PFSK-1 (cell line): ENCODE measurements around the gene MBNL1.

Experiments used
- FOXP2 ChIP-seq: optimal IDR thresholded peaks from 2 replicates; pipeline ENCODE3; 2011; ENCODE audit warnings: borderline replicate concordance, control low read depth, inconsistent platforms; ENCODE audit not compliant: insufficient read depth; ENCODE audit errors: extremely low read length, extremely low read depth
- POLR2AphosphoS5 ChIP-seq: IDR thresholded peaks from 2 replicates; pipeline ENCODE4 v1.6.1; 2012; ENCODE audit warnings: low read depth, mild to moderate bottlenecking, control low read depth, low read length, moderate library complexity
- SIN3A ChIP-seq: IDR thresholded peaks from 2 replicates; pipeline ENCODE4 v1.6.1; 2012; ENCODE audit warnings: mild to moderate bottlenecking, low read length, moderate library complexity, borderline replicate concordance; ENCODE audit not compliant: insufficient read depth
- TAF1 ChIP-seq: IDR thresholded peaks from 2 replicates; pipeline ENCODE4 v1.6.1; 2012; ENCODE audit warnings: low read length, control low read depth, borderline replicate concordance; ENCODE audit not compliant: insufficient read depth
- TF ChIP-seq, protein P1 (sequence below), 2 experiments: IDR thresholded peaks; 2 replicates each; pipeline versions ENCODE4 v1.6.1 to v1.8.0; 2011 to 2012; ENCODE audit warnings: low read depth in 2 of 2, low read length in 2 of 2, control low read depth in 1 of 2, inconsistent platforms in 1 of 2, mild to moderate bottlenecking in 1 of 2, moderate library complexity in 1 of 2; ENCODE audit not compliant: insufficient read depth in 1 of 2

The MBNL1 gene

DNA sequence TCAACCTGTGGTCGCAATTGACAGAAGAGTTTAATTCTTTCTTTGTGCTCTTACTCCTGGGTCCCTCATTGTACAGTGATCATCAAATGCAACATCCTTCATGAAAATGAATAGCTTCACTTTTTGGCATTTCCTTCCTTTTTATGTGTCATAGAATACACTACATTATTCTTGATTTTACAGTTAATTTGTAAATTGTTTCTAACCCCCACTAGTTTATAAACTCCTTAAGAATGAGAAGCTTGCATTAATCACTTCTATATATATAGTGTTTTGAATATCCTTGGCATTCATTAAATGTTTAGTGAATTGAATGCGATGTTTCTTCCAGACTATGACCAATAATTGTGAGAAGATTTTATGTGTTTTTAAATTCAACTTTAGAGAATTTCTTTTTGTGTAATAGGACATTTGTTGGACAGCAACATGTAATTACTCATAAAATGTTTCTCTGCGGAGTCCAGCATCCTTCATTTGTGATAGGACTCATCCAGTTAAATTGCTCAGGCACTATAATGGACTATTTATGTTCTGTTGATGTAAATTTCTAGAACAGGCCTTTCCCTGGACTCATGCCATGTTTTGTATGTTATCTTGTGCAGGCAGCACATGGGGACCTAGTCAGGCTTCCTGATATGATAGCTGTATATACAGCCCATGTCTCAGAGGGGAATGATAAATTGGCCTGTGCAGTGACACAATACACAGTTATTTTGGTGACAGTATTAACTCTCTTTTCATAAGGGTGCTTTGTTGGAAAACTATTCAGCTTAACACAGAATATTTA, 51.3 kb downstream of the MBNL1 start:
- TF ChIP-seq TAF1 (no peak), SIN3A (no peak), POLR2AphosphoS5 (no peak), FOXP2 (no peak)
- TF ChIP-seq, protein P1, sequence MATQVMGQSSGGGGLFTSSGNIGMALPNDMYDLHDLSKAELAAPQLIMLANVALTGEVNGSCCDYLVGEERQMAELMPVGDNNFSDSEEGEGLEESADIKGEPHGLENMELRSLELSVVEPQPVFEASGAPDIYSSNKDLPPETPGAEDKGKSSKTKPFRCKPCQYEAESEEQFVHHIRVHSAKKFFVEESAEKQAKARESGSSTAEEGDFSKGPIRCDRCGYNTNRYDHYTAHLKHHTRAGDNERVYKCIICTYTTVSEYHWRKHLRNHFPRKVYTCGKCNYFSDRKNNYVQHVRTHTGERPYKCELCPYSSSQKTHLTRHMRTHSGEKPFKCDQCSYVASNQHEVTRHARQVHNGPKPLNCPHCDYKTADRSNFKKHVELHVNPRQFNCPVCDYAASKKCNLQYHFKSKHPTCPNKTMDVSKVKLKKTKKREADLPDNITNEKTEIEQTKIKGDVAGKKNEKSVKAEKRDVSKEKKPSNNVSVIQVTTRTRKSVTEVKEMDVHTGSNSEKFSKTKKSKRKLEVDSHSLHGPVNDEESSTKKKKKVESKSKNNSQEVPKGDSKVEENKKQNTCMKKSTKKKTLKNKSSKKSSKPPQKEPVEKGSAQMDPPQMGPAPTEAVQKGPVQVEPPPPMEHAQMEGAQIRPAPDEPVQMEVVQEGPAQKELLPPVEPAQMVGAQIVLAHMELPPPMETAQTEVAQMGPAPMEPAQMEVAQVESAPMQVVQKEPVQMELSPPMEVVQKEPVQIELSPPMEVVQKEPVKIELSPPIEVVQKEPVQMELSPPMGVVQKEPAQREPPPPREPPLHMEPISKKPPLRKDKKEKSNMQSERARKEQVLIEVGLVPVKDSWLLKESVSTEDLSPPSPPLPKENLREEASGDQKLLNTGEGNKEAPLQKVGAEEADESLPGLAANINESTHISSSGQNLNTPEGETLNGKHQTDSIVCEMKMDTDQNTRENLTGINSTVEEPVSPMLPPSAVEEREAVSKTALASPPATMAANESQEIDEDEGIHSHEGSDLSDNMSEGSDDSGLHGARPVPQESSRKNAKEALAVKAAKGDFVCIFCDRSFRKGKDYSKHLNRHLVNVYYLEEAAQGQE (IDR thresholded peaks at IDR 0.05; ENCODE audit: insufficient read depth in 1 of 2, low read depth in 2 of 2, low read length in 2 of 2), result no peak

DNA sequence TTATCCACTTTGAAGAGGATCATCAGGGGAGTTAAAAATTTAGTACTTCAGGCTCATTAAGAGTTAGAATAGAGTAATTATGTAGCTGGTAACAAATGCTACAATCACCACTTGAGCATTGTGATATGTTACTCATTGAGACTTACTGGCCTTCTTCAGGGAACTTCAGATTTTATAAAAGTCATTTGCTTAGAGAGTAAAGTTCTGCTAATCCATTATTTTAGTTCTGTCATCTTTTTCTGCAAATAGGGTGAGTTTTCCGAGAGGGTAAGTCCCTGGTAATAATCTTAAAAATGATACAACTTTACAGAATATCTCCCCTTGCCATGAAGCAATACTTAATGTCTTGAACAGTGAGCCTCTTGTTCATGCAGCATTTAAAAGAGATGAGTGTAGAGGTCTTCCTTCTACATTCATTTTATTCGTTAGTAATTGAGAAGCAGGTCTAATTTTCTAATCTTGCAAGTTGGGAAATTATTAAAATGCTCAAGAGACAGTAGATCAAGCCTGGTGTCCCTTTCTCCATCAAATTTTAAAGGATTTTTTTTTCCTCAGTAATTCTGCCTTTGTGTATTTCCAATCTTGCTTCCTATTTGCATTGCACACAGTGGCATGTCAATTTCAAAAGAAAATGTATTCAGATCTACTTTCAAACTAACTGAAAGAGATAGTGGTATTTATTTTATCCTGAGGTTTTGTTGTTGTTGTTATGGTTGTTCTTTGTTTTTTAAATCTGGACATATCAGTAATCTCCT, 52.6 kb downstream of the MBNL1 start:
- TF ChIP-seq, protein P1 (IDR thresholded peaks at IDR 0.05; ENCODE audit: insufficient read depth in 1 of 2, low read depth in 2 of 2, low read length in 2 of 2), result no peak

DNA sequence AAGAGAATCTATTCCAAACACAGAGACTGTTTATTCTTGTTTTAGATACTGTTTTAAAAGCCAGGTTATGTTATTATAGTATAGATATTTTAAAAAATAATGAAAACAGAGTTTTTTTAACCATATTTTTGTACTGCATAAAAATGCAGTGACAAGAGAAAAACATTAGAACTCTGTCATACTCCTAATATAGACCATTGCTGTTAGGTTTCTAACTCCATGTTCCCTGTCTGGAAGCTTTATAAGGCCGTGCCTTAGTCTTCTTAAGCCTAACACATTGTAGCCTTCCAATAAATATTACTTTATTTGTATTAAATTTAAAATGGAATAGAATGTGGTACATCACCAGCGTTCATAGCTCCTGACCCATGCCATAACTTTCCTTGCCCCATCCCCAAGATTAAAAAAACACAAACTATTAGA, 53.2 kb downstream of the MBNL1 start:
- TF ChIP-seq SIN3A, result no peak
- TF ChIP-seq, protein P1 (IDR thresholded peaks at IDR 0.05; ENCODE audit: insufficient read depth in 1 of 2, low read depth in 2 of 2, low read length in 2 of 2), result no peak
- TF ChIP-seq FOXP2, result no peak
- no peak for TF ChIP-seq POLR2AphosphoS5
- no peak for TF ChIP-seq TAF1

DNA sequence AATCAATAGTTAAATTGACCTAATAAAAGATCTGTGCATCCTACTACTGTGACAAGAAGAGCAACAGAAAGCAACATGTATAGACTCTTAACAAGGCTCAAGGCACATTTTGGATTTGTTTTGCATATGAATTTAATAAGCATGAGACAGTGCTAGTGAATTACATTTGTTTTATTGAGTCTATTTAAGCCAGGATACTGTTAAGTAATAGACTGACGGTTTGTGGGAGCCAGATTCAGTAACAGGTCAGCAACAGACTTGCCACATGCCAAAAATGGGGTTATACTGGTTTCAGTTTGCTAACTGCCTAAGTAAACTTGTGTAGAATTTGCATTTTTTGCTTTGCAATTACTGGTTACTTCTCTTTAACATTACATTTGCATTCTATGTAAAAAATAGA, 54.0 kb downstream of the MBNL1 start:
- no peak for TF ChIP-seq TAF1
- no peak for TF ChIP-seq SIN3A
- TF ChIP-seq POLR2AphosphoS5, result no peak
- no peak for TF ChIP-seq FOXP2
- TF ChIP-seq, protein P1 (IDR thresholded peaks at IDR 0.05; ENCODE audit: insufficient read depth in 1 of 2, low read depth in 2 of 2, low read length in 2 of 2), result no peak
